HG02870 (cell line): ENCODE measurements around the gene ZNF195.
"Not testable (repeated sequence)": the region's sequence is repeated elsewhere in the genome, so short reads cannot be mapped to it uniquely, and the experiment has no call there.

Experiments
- ATAC-seq: cut with Tn5 transposase; IDR thresholded peaks from one replicate; pipeline ENCODE4 v1.9.1; 2021; ENCODE audit warnings: mild to moderate bottlenecking, moderate library complexity; ENCODE audit not compliant: unreplicated experiment

ZNF195 gene

GRCh38 chr11:3402861-3403250 lies 23.9 kb upstream of the ZNF195 start:
- ATAC-seq: not testable (repeated sequence)

- ATAC-seq: not testable (repeated sequence)
Observed at GRCh38 chr11:3402181-3402860, 23.4 kb upstream of the ZNF195 start.

GRCh38 chr11:3401052-3401451 lies 22.1 kb upstream of the ZNF195 start:
- ATAC-seq: not testable (repeated sequence)

GRCh38 chr11:3398509-3398908 lies 19.6 kb upstream of the ZNF195 start:
- ATAC-seq: not testable (repeated sequence)

- not testable (repeated sequence) for ATAC-seq
Observed at GRCh38 chr11:3398106-3398505, 19.2 kb upstream of the ZNF195 start.

GRCh38 chr11:3397210-3397609 lies 18.3 kb upstream of the ZNF195 start:
- ATAC-seq: not testable (repeated sequence)

GRCh38 chr11:3395468-3395867 lies 16.5 kb upstream of the ZNF195 start:
- ATAC-seq: not testable (repeated sequence)

- ATAC-seq: not testable (repeated sequence)
Observed at GRCh38 chr11:3394956-3395355, 16.0 kb upstream of the ZNF195 start.

- ATAC-seq: not testable (repeated sequence)
Observed at GRCh38 chr11:3393450-3393849, 14.5 kb upstream of the ZNF195 start.

- no peak for ATAC-seq
Observed at GRCh38 chr11:3382613-3383285, 3.8 kb upstream of the ZNF195 start.

GRCh38 chr11:3381794-3382193 lies 2.8 kb upstream of the ZNF195 start:
- ATAC-seq: no peak

GRCh38 chr11:3380706-3381545 lies 2.0 kb upstream of the ZNF195 start:
- ATAC-seq: no peak

GRCh38 chr11:3375552-3375951 lies 3.4 kb downstream of the ZNF195 start:
- no peak for ATAC-seq

- no peak for ATAC-seq
Observed at GRCh38 chr11:3370311-3370870, 8.6 kb downstream of the ZNF195 start.

GRCh38 chr11:3369366-3369765 lies 9.6 kb downstream of the ZNF195 start:
- ATAC-seq: no peak

- no peak for ATAC-seq
Observed at GRCh38 chr11:3368199-3368598, 10.7 kb downstream of the ZNF195 start.

GRCh38 chr11:3367221-3367620 lies 11.7 kb downstream of the ZNF195 start:
- no peak for ATAC-seq

- ATAC-seq: no peak
Observed at GRCh38 chr11:3359092-3359824, 19.7 kb downstream of the ZNF195 start.

GRCh38 chr11:3357994-3358676 lies 20.8 kb downstream of the ZNF195 start:
- ATAC-seq: no peak

GRCh38 chr11:3357302-3357701 lies 21.6 kb downstream of the ZNF195 start:
- ATAC-seq: no peak
